Inferior parietal cortex (tissue), 1 donor: ENCODE measurements around the gene TSPAN8.
"Not testable (repeated sequence)": the region's sequence is repeated elsewhere in the genome, so short reads cannot be mapped to it uniquely, and the experiment has no call there.

Source experiments
- DNase-seq: peaks from one replicate; pipeline ENCODE4 v3.0.0-alpha.2; 2016; ENCODE audit errors: extremely low spot score

Gene TSPAN8

GRCh38 chr12:71164568-71165197 lies 6.9 kb upstream of the TSPAN8 start:
- DNase-seq: no peak

DNA sequence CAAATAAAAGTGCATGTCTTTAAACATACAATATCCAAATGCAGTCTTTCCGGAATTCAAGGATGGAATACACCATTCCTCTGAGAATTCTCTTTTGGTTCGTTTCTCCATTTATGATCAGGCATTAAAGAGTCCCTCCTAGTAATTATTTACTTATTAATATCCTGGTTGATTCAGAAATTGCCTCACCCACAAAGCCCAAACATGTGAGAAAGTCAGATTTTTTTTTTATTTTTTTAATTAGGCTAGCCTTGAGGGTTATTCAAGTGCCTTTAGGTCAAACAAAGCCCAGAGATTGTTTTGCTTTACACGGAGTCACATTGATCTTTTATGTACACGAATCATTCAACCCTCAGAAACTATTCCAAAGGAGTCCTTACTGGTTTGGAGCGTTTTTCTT lies 6.4 kb upstream of the TSPAN8 start:
- DNase-seq: no peak

- no peak for DNase-seq
Measured at GRCh38 chr12:71162832-71163763, 5.3 kb upstream of the TSPAN8 start.

- DNase-seq: no peak
Measured at GRCh38 chr12:71161591-71161990, 3.8 kb upstream of the TSPAN8 start.

- DNase-seq: no peak
Measured at GRCh38 chr12:71160585-71160984, 2.8 kb upstream of the TSPAN8 start.

- no peak for DNase-seq
Measured at GRCh38 chr12:71159878-71160277, 2.1 kb upstream of the TSPAN8 start.

- no peak for DNase-seq
Measured at GRCh38 chr12:71159264-71159663, 1.5 kb upstream of the TSPAN8 start.

- DNase-seq: no peak
Measured at GRCh38 chr12:71158361-71158882, 623 bp upstream of the TSPAN8 start.

- DNase-seq: no peak
Measured at GRCh38 chr12:71155225-71155624, 2.6 kb downstream of the TSPAN8 start.

GRCh38 chr12:71152851-71153250 lies 4.9 kb downstream of the TSPAN8 start:
- DNase-seq: no peak

GRCh38 chr12:71150041-71150440 lies 7.8 kb downstream of the TSPAN8 start:
- not testable (repeated sequence) for DNase-seq

- no peak for DNase-seq
Measured at GRCh38 chr12:71144682-71145081, 13.1 kb downstream of the TSPAN8 start.

- DNase-seq: no peak
Measured at GRCh38 chr12:71142956-71143355, 14.8 kb downstream of the TSPAN8 start.

DNA sequence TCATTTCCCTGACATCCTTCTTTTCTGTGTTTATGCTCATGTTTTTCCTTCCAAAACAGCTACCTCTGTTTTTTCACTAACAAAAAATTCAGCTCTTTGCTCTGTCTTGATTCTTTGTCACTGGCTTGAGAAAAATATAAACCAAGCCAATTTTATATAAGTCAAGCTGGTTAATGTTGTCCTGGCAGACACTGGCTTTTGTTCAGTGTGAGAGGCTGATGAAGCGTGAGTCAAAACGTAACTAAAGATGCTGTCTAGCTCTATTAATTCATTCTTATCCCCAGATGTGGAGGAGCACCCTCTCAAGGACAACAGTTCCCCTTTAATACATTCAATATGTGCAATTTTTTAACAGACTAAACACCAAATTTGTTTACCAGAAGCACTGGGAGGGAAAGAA lies 15.8 kb downstream of the TSPAN8 start:
- no peak for DNase-seq

DNA sequence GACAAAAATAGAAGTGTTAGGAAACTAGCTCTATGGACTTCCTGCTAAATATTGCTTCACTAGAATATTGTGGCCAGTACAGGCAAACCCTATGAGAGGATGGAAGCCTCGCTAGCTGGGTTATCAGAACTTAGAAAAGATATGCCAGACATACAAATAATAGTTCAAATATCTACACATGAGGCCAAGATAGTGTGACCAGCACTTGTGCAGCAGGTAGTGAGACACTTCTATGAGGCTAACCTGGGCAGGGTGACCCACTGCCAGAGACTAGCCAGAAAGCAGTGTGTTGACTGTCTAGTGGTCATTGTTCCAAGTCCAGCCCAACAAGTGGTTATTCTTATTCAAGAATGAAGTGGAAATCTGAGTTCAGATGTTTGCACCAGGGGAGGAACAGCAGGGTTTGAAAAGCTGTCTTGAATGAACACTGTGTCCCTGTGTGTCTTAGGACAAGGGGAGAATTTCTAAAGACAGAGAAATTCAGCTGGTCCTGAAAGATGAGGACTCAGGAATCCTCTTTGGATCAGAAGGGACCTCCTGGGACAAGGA lies 16.3 kb downstream of the TSPAN8 start:
- no peak for DNase-seq

GRCh38 chr12:71139153-71139735 lies 18.6 kb downstream of the TSPAN8 start:
- DNase-seq: no peak

- no peak for DNase-seq
Measured at GRCh38 chr12:71138011-71138410, 19.8 kb downstream of the TSPAN8 start.

GRCh38 chr12:71135812-71136176 lies 22.0 kb downstream of the TSPAN8 start:
- DNase-seq: no peak

DNA sequence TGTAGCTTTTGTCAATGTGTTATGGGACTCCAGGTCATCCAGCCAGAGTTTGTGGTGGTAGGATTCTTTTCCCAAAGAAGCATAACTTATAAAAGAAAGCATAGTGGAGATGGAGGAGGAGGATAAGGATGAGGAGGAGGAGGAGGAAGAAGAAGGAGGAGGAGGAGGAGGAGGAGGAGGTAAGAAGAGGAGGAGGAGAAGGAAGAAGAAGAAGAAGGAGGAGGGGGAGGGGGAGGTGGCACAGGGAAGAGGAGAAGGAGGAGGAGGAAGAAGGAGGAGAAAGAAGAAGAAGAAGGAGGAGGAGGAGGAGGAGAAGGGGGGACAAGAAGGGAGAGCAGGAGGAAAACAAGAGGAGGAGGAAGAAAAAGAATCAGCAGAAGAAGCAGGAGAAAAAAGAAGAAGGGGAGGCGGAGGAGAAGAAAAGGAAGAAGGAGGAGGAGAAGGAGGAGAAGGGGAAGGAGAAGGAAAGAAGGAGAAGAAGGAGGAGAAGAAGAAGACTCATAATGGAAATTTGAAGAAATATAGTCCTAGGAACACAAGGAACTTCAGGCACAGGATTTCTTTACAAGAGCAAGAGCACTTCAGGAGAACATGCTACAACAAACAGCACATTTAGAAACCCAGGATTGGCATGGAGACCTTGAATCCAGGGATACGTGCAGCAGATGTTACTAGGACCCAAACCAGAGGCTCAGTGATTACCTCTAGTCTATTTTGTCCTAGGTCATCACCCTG lies 22.6 kb downstream of the TSPAN8 start:
- no peak for DNase-seq

DNA sequence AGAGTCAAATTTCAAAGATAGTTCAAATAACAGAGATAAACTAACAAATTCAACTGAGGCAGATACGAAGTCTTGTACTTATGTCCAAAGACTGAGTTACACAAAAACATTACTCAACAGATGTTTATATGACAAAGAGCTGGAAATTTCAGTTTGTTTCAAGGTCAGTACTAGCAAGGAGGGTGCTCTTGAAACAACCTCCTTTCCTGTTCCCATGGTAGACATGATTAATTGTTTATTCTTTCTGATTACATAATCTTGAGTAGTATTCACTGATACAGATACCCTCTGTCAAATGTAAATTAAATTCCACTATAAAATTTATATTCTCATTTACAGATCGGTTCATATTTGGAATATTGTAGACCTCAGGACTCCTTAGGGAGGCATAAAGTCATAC lies 23.4 kb downstream of the TSPAN8 start:
- DNase-seq: no peak

DNA sequence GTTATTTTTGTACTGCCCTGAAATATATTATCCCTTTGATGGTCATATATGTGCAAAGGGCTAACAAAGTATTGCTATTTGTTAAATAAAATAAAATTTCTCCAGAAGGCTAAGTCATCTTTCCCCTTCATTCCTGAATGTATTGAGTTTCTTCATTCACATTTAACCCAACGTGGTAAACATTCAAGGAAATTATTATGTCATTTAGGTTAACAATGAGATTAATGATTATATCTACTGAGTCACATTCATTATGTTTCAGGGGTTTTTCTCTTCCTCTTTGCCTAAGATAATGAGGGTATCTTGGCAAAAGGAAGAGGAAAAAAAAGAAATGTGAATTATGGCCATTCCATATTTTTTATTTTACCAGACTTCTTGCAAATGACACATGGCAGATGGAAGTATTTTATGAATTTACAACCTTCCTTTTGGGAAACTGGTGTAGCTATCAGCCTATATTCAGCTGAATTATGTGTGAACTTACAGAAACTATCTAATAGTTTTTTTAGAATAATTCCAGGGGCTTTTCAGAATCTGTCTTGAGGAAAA lies 27.2 kb downstream of the TSPAN8 start:
- no peak for DNase-seq
